Cardiac fibroblast (primary cell): ENCODE measurements around the gene NEURL4.
"Not testable (repeated sequence)": the region's sequence is repeated elsewhere in the genome, so short reads cannot be mapped to it uniquely, and the experiment has no call there.

Experiments used
- DNase-seq, 2 donors: peaks; one replicate each; pipeline versions ENCODE4 v3.0.0 to v3.0.0-alpha.2; 2010; ENCODE audit warnings: low read depth in 2 of 2
- H3K4me3 ChIP-seq, 2 donors: replicated peaks in 1 of 2; 1 replicate in 1 of 2; 2 replicates in 1 of 2; pipeline ENCODE4 v1.5.1; 2011; ENCODE audit warnings: low read depth in 2 of 2, low read length in 2 of 2, mild to moderate bottlenecking in 2 of 2, moderate library complexity in 1 of 2
- CTCF ChIP-seq: IDR thresholded peaks from one replicate; pipeline ENCODE4 v1.5.1; 2011; ENCODE audit warnings: low read depth, mild to moderate bottlenecking, low read length, inconsistent platforms

Gene NEURL4

GRCh38 chr17:7347630-7348477 lies 18.7 kb upstream of the NEURL4 start:
- no peak for TF ChIP-seq CTCF
- DNase-seq: peak in 1 of 2 donors; percentile 18
- no peak overlapping the region for H3K4me3 ChIP-seq

- H3K4me3 ChIP-seq: no peak overlapping the region
- TF ChIP-seq CTCF: no peak
- DNase-seq: no peak
These were observed 17.9 kb upstream of the NEURL4 start for GRCh38 chr17:7346761-7347614.

- H3K4me3 ChIP-seq: no peak overlapping the region
- TF ChIP-seq CTCF: no peak
- no peak for DNase-seq
These were observed 14.1 kb upstream of the NEURL4 start for GRCh38 chr17:7343250-7343649.

- H3K4me3 ChIP-seq: no peak overlapping the region
- DNase-seq: no peak
- no peak for TF ChIP-seq CTCF
These were observed 12.7 kb upstream of the NEURL4 start for GRCh38 chr17:7341842-7342241.

- H3K4me3 ChIP-seq: no peak overlapping the region
- TF ChIP-seq CTCF: no peak
- peak in 1 of 2 donors; percentile 31 for DNase-seq
These were observed 11.0 kb upstream of the NEURL4 start for GRCh38 chr17:7340179-7340578.

- not testable (repeated sequence) for H3K4me3 ChIP-seq, DNase-seq
These were observed 8.5 kb upstream of the NEURL4 start for GRCh38 chr17:7337600-7337999.
